Measurements from ENCODE around the gene LRIG3. TPM values are rescaled to one million over a fixed set of nuclear protein-coding genes. Genes with fewer than 3 reads are reported as not detected.

LRIG3 gene
- polyA plus RNA-seq, 1 donor from 2014 or later: 0.22 TPM

DNA sequence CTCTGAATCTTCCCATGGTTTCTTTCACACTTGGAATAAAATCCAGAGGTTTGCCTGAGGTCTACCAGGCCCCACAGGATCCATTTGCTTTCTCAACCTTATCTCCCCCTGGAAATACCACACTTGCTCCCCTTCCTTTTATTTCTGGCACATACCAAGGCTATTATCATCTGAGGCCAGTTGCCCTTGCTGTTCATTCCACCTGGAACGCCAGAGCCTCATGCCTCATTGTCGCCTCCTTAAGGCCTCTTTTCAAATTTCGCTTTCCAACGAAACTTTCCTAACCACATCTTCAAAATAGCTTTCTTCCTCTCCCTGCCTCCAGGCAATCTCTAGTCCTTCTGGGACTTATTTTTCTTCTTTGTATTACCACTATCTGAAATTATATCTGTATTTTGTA, 11.2 kb upstream of the LRIG3 start:
- H3K9me2 ChIP-seq (ENCODE audit: insufficient read depth, low read length): no peaks in the 10 kb centered on the region
- no peaks in the 10 kb centered on the region for H4K20me1 ChIP-seq (ENCODE audit: insufficient read depth)
- H3K4me2 ChIP-seq (ENCODE audit: low read length): no peak overlapping the region
- no peaks in the 10 kb centered on the region for H3K36me3 ChIP-seq (ENCODE audit: insufficient read depth, low read length)
- H3K9me3 ChIP-seq (ENCODE audit: low read length): no peaks in the 10 kb centered on the region
- H3K79me2 ChIP-seq (replicated peaks; ENCODE audit: insufficient read depth, low read length): no peaks in the 10 kb centered on the region
- no peak overlapping the region for H3K9ac ChIP-seq (ENCODE audit: low read length)
- TF ChIP-seq POLR2AphosphoS5 (IDR thresholded peaks at IDR 0.05) (no peak), MXI1 (conservative IDR thresholded peaks at IDR 0.05; ENCODE audit: poor library complexity, severe bottlenecking) (no peak), RAD21 (conservative IDR thresholded peaks at IDR 0.05) (no peak), EZH2 (IDR thresholded peaks at IDR 0.05; ENCODE audit: borderline replicate concordance, insufficient read depth, low read length, poor library complexity, severe bottlenecking) (no peak), TAF1 (IDR thresholded peaks at IDR 0.05; ENCODE audit: low read depth) (no peak), SMC3 (conservative IDR thresholded peaks at IDR 0.05; ENCODE audit: poor library complexity) (no peak), EP300 (conservative IDR thresholded peaks at IDR 0.05; ENCODE audit: poor library complexity, severe bottlenecking) (no peak)
- TF ChIP-seq, protein P1, sequence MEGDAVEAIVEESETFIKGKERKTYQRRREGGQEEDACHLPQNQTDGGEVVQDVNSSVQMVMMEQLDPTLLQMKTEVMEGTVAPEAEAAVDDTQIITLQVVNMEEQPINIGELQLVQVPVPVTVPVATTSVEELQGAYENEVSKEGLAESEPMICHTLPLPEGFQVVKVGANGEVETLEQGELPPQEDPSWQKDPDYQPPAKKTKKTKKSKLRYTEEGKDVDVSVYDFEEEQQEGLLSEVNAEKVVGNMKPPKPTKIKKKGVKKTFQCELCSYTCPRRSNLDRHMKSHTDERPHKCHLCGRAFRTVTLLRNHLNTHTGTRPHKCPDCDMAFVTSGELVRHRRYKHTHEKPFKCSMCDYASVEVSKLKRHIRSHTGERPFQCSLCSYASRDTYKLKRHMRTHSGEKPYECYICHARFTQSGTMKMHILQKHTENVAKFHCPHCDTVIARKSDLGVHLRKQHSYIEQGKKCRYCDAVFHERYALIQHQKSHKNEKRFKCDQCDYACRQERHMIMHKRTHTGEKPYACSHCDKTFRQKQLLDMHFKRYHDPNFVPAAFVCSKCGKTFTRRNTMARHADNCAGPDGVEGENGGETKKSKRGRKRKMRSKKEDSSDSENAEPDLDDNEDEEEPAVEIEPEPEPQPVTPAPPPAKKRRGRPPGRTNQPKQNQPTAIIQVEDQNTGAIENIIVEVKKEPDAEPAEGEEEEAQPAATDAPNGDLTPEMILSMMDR (IDR thresholded peaks at IDR 0.05; ENCODE audit: poor library complexity, severe bottlenecking): no peak
- TF ChIP-seq, protein P2, sequence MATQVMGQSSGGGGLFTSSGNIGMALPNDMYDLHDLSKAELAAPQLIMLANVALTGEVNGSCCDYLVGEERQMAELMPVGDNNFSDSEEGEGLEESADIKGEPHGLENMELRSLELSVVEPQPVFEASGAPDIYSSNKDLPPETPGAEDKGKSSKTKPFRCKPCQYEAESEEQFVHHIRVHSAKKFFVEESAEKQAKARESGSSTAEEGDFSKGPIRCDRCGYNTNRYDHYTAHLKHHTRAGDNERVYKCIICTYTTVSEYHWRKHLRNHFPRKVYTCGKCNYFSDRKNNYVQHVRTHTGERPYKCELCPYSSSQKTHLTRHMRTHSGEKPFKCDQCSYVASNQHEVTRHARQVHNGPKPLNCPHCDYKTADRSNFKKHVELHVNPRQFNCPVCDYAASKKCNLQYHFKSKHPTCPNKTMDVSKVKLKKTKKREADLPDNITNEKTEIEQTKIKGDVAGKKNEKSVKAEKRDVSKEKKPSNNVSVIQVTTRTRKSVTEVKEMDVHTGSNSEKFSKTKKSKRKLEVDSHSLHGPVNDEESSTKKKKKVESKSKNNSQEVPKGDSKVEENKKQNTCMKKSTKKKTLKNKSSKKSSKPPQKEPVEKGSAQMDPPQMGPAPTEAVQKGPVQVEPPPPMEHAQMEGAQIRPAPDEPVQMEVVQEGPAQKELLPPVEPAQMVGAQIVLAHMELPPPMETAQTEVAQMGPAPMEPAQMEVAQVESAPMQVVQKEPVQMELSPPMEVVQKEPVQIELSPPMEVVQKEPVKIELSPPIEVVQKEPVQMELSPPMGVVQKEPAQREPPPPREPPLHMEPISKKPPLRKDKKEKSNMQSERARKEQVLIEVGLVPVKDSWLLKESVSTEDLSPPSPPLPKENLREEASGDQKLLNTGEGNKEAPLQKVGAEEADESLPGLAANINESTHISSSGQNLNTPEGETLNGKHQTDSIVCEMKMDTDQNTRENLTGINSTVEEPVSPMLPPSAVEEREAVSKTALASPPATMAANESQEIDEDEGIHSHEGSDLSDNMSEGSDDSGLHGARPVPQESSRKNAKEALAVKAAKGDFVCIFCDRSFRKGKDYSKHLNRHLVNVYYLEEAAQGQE (IDR thresholded peaks at IDR 0.05; ENCODE audit: borderline replicate concordance): no peak
- no peak overlapping the region for H3K27ac ChIP-seq (ENCODE audit: low read length)
- H3K4me3 ChIP-seq (ENCODE audit: low read length): no peak overlapping the region
- H3F3A ChIP-seq (ENCODE audit: insufficient read depth, low read length, poor library complexity, severe bottlenecking): no peaks in the 10 kb centered on the region
- H2AFZ ChIP-seq (ENCODE audit: low read depth, low read length): no peak overlapping the region
- H3K27me3 ChIP-seq (ENCODE audit: insufficient read depth, low read depth, low read length): no peaks in the 10 kb centered on the region

DNA sequence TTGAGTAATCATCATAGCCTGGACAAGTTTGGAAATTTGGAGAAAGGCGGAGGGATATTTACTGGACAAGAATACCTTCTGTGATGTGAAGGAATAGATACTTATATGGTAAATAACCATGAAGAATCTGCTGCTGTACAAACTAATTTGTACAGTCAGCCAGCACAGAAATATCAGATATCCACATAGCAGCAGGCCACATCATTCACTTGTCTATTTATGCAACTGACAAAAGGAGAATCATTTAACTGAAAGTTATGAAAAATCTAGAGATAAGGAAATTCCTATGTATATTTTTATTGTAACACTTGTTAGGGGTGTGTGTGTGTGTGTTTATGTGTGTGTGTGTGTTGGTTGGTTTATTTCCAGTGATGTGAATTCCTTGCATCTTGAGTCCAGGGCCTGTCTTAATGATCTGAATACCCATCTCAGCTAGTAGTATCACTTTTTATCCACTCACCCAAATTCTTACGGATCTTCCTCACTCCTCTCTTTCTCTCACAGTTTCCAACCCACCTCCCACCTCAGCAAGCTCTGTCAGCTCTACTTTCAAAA, 10.5 kb upstream of the LRIG3 start:
- Histone ChIP-seq H3K9ac (ENCODE audit: low read length) (no peak overlapping the region), H3F3A (ENCODE audit: insufficient read depth, low read length, poor library complexity, severe bottlenecking) (no peaks in the 10 kb centered on the region), H3K9me2 (ENCODE audit: insufficient read depth, low read length) (no peaks in the 10 kb centered on the region), H3K4me2 (ENCODE audit: low read length) (no peak overlapping the region), H2AFZ (ENCODE audit: low read depth, low read length) (no peak overlapping the region), H3K27me3 (ENCODE audit: insufficient read depth, low read depth, low read length) (no peaks in the 10 kb centered on the region), H3K36me3 (ENCODE audit: insufficient read depth, low read length) (no peaks in the 10 kb centered on the region), H3K79me2 (replicated peaks; ENCODE audit: insufficient read depth, low read length) (no peaks in the 10 kb centered on the region), H3K9me3 (ENCODE audit: low read length) (no peaks in the 10 kb centered on the region), H3K4me3 (ENCODE audit: low read length) (no peak overlapping the region), H3K27ac (ENCODE audit: low read length) (no peak overlapping the region), H4K20me1 (ENCODE audit: insufficient read depth) (no peaks in the 10 kb centered on the region)
- TF ChIP-seq SMC3 (conservative IDR thresholded peaks at IDR 0.05; ENCODE audit: poor library complexity) (no peak), EP300 (conservative IDR thresholded peaks at IDR 0.05; ENCODE audit: poor library complexity, severe bottlenecking) (no peak), MXI1 (conservative IDR thresholded peaks at IDR 0.05; ENCODE audit: poor library complexity, severe bottlenecking) (no peak), TAF1 (IDR thresholded peaks at IDR 0.05; ENCODE audit: low read depth) (no peak)
